ENCODE data around the gene HNRNPLL.

- no peak for TF ChIP-seq POLR2A (IDR thresholded peaks at IDR 0.05)
- TF ChIP-seq, protein P1, sequence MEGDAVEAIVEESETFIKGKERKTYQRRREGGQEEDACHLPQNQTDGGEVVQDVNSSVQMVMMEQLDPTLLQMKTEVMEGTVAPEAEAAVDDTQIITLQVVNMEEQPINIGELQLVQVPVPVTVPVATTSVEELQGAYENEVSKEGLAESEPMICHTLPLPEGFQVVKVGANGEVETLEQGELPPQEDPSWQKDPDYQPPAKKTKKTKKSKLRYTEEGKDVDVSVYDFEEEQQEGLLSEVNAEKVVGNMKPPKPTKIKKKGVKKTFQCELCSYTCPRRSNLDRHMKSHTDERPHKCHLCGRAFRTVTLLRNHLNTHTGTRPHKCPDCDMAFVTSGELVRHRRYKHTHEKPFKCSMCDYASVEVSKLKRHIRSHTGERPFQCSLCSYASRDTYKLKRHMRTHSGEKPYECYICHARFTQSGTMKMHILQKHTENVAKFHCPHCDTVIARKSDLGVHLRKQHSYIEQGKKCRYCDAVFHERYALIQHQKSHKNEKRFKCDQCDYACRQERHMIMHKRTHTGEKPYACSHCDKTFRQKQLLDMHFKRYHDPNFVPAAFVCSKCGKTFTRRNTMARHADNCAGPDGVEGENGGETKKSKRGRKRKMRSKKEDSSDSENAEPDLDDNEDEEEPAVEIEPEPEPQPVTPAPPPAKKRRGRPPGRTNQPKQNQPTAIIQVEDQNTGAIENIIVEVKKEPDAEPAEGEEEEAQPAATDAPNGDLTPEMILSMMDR (IDR thresholded peaks at IDR 0.05) = no peak
Observed at GRCh38 chr2:38533757-38534545, 68.8 kb downstream of the HNRNPLL start.
